ENCODE results near the gene SCYL3. TPM values are rescaled to one million over a fixed set of nuclear protein-coding genes. Genes with fewer than 3 reads are reported as not detected.

Gene SCYL3
- total RNA-seq, 1 experiment from 2014 or later = 5.9 TPM

- no peak overlapping the region for H3K4me3 Mint-ChIP-seq (ENCODE audit: unreplicated experiment)
- no peak for DNase-seq
- Histone ChIP-seq H3K4me1 (peaks cover 26% of the 10 kb centered on the region), H3K9me3 (no peaks in the 10 kb centered on the region), H3K36me3 (ENCODE audit: control insufficient read depth, insufficient read depth, low read length) (no peaks in the 10 kb centered on the region), H3K4me3 (ENCODE audit: low read depth, low read length) (no peak overlapping the region), H3K27me3 (replicated peaks; ENCODE audit: control insufficient read depth, insufficient read depth, low read length) (no peaks in the 10 kb centered on the region)
- TF ChIP-seq, protein P1, sequence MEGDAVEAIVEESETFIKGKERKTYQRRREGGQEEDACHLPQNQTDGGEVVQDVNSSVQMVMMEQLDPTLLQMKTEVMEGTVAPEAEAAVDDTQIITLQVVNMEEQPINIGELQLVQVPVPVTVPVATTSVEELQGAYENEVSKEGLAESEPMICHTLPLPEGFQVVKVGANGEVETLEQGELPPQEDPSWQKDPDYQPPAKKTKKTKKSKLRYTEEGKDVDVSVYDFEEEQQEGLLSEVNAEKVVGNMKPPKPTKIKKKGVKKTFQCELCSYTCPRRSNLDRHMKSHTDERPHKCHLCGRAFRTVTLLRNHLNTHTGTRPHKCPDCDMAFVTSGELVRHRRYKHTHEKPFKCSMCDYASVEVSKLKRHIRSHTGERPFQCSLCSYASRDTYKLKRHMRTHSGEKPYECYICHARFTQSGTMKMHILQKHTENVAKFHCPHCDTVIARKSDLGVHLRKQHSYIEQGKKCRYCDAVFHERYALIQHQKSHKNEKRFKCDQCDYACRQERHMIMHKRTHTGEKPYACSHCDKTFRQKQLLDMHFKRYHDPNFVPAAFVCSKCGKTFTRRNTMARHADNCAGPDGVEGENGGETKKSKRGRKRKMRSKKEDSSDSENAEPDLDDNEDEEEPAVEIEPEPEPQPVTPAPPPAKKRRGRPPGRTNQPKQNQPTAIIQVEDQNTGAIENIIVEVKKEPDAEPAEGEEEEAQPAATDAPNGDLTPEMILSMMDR (IDR thresholded peaks at IDR 0.05; ENCODE audit: insufficient read depth in 1 of 2, low read depth in 1 of 2, low read length in 1 of 2, severe bottlenecking in 1 of 2, unreplicated experiment in 1 of 2) = no peak
- H3K4me1 Mint-ChIP-seq (ENCODE audit: low read depth, unreplicated experiment) = peaks cover 26% of the 10 kb centered on the region
- no peaks in the 10 kb centered on the region for H3K27me3 Mint-ChIP-seq (ENCODE audit: insufficient read depth, unreplicated experiment)
- CTCF ChIA-PET = no interaction called here
- no peaks in the 10 kb centered on the region for H3K9me3 Mint-ChIP-seq (ENCODE audit: unreplicated experiment)
- H3K36me3 Mint-ChIP-seq (ENCODE audit: insufficient read depth, unreplicated experiment) = peaks cover 39% of the 10 kb centered on the region
- H3K27ac Mint-ChIP-seq (ENCODE audit: unreplicated experiment) = no peak overlapping the region
- POLR2A ChIA-PET = no interaction called here
- intact Hi-C loops (cut with micrococcal nuclease; ENCODE audit: unreplicated experiment) = loop anchor here (5.0 kb wide), 1 partner anchor 318 kb away; no protein-coding TSS in a partner anchor
- no TSS peak for BruUV-seq (replicated peaks)
These were observed 3.8 kb downstream of the SCYL3 start for GRCh38 chr1:169889871-169890270.

DNA sequence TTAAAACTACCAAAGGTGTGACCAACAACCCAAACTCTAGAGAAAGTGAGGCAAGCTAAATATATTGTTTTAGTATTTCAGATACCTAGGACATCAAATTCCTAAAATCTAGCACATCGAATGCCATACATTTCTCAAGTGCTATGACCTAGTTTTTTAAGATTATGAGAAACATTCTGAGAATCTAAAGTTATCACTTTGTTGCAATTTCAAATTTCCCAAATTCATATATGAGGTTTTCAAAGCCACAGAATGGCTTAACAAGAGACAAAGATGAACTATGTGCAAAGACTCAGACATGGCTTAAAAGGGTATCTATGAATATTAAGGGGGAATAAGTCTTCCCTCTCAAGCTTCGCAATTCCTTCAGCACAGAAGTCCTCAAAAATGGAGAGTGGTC lies 6.8 kb downstream of the SCYL3 start:
- no TSS peak for BruUV-seq (replicated peaks)
- Histone ChIP-seq H3K36me3 (ENCODE audit: control insufficient read depth, insufficient read depth, low read length) (no peaks in the 10 kb centered on the region), H3K27me3 (replicated peaks; ENCODE audit: control insufficient read depth, insufficient read depth, low read length) (no peaks in the 10 kb centered on the region), H3K9me3 (no peaks in the 10 kb centered on the region), H3K4me1 (peaks cover 17% of the 10 kb centered on the region), H3K4me3 (ENCODE audit: low read depth, low read length) (no peak overlapping the region)
- Mint-ChIP-seq H3K36me3 (ENCODE audit: insufficient read depth, unreplicated experiment) (peaks cover 30% of the 10 kb centered on the region), H3K4me1 (ENCODE audit: low read depth, unreplicated experiment) (peaks cover 14% of the 10 kb centered on the region), H3K4me3 (ENCODE audit: unreplicated experiment) (no peak overlapping the region), H3K27me3 (ENCODE audit: insufficient read depth, unreplicated experiment) (no peaks in the 10 kb centered on the region), H3K27ac (ENCODE audit: unreplicated experiment) (no peak overlapping the region), H3K9me3 (ENCODE audit: unreplicated experiment) (no peaks in the 10 kb centered on the region)
- DNase-seq = no peak
- ChIA-PET POLR2A (no interaction called here), CTCF (no interaction called here)
- intact Hi-C loops (cut with micrococcal nuclease; ENCODE audit: unreplicated experiment) = no loop called here
- TF ChIP-seq, protein P1 (IDR thresholded peaks at IDR 0.05; ENCODE audit: insufficient read depth in 1 of 2, low read depth in 1 of 2, low read length in 1 of 2, severe bottlenecking in 1 of 2, unreplicated experiment in 1 of 2) = no peak

GRCh38 chr1:169886422-169886821 lies 7.3 kb downstream of the SCYL3 start:
- intact Hi-C loops (cut with micrococcal nuclease; ENCODE audit: unreplicated experiment) = no loop called here
- H3K27me3 ChIP-seq (replicated peaks; ENCODE audit: control insufficient read depth, insufficient read depth, low read length) = no peaks in the 10 kb centered on the region
- TF ChIP-seq, protein P1 (IDR thresholded peaks at IDR 0.05; ENCODE audit: insufficient read depth in 1 of 2, low read depth in 1 of 2, low read length in 1 of 2, severe bottlenecking in 1 of 2, unreplicated experiment in 1 of 2) = no peak
- no peak for DNase-seq
- H3K9me3 ChIP-seq = no peaks in the 10 kb centered on the region
- H3K4me1 ChIP-seq = peaks cover 12% of the 10 kb centered on the region
- H3K4me3 ChIP-seq (ENCODE audit: low read depth, low read length) = no peak overlapping the region
- peaks cover 28% of the 10 kb centered on the region for H3K36me3 Mint-ChIP-seq (ENCODE audit: insufficient read depth, unreplicated experiment)
- ChIA-PET POLR2A (no interaction called here), CTCF (no interaction called here)
- no TSS peak for BruUV-seq (replicated peaks)
- H3K36me3 ChIP-seq (ENCODE audit: control insufficient read depth, insufficient read depth, low read length) = no peaks in the 10 kb centered on the region
- H3K4me1 Mint-ChIP-seq (ENCODE audit: low read depth, unreplicated experiment) = peaks cover 11% of the 10 kb centered on the region
- H3K9me3 Mint-ChIP-seq (ENCODE audit: unreplicated experiment) = no peaks in the 10 kb centered on the region
- no peak overlapping the region for H3K27ac Mint-ChIP-seq (ENCODE audit: unreplicated experiment)
- no peaks in the 10 kb centered on the region for H3K27me3 Mint-ChIP-seq (ENCODE audit: insufficient read depth, unreplicated experiment)
- H3K4me3 Mint-ChIP-seq (ENCODE audit: unreplicated experiment) = no peak overlapping the region
